ENCODE results near the gene DMTF1.
"Not testable (repeated sequence)": the region's sequence is repeated elsewhere in the genome, so short reads cannot be mapped to it uniquely, and the experiment has no call there.

The DMTF1 gene

GRCh38 chr7:87204933-87205332, 52.7 kb downstream of the DMTF1 start:
- Histone ChIP-seq H3K4me3 (no peak overlapping the region), H3K27ac (no peak overlapping the region)
- DNase-seq (ENCODE audit: low spot score): no peak
- TF ChIP-seq CTCF (IDR thresholded peaks at IDR 0.05): no peak

GRCh38 chr7:87205701-87206100, 53.4 kb downstream of the DMTF1 start:
- not testable (repeated sequence) for H3K4me3 ChIP-seq; H3K27ac ChIP-seq; DNase-seq (ENCODE audit: low spot score)

GRCh38 chr7:87206361-87206760, 54.1 kb downstream of the DMTF1 start:
- DNase-seq (ENCODE audit: low spot score): no peak
- no peak for TF ChIP-seq CTCF (IDR thresholded peaks at IDR 0.05)
- Histone ChIP-seq H3K4me3 (no peak overlapping the region), H3K27ac (no peak overlapping the region)

- no peak for TF ChIP-seq CTCF (IDR thresholded peaks at IDR 0.05)
These were observed 57.2 kb downstream of the DMTF1 start for GRCh38 chr7:87209295-87209924.

GRCh38 chr7:87210506-87210905, 58.3 kb downstream of the DMTF1 start:
- TF ChIP-seq CTCF (IDR thresholded peaks at IDR 0.05): no peak
- no peak overlapping the region for H3K4me3 ChIP-seq
- no peak overlapping the region for H3K27ac ChIP-seq

More at GRCh38 chr7:87209295-87209924, 57.2 kb downstream of the DMTF1 start:
- Histone ChIP-seq H3K4me3 (no peak overlapping the region), H3K27ac (no peak overlapping the region)
- no peak for DNase-seq (ENCODE audit: low spot score)

GRCh38 chr7:87212498-87212897, 60.2 kb downstream of the DMTF1 start:
- no peak overlapping the region for H3K27ac ChIP-seq
- no peak overlapping the region for H3K4me3 ChIP-seq
- DNase-seq (ENCODE audit: low spot score): no peak
- TF ChIP-seq CTCF (IDR thresholded peaks at IDR 0.05): no peak

More at GRCh38 chr7:87210506-87210905, 58.3 kb downstream of the DMTF1 start:
- DNase-seq (ENCODE audit: low spot score): no peak

- Histone ChIP-seq H3K27ac (no peak overlapping the region), H3K4me3 (no peak overlapping the region)
- DNase-seq (ENCODE audit: low spot score): no peak
- TF ChIP-seq CTCF (IDR thresholded peaks at IDR 0.05): no peak
These were observed 61.0 kb downstream of the DMTF1 start for GRCh38 chr7:87213252-87213651.

All from coronary artery (tissue), 2 donors.